COLO668 (cell line): ENCODE results near the gene CHN2.
A peak's percentile ranks its signal among the peaks of the same experiment; 100 is the strongest.

Experiments used
- DNase-seq: peaks from one replicate; lab custom pipeline; 2025; ENCODE audit not compliant: unreplicated experiment; lab: John Stamatoyannopoulos, UW

Gene CHN2

GRCh38 chr7:29194594-29195427 is at the start of gene CHN2:
Gene CHN2 (plus strand): TSS chr7:29194775.
- DNase-seq: peak; percentile 92

GRCh38 chr7:29145553-29146056 is 49.0 kb upstream of the CHN2 start:
- DNase-seq: no peak

GRCh38 chr7:29146057-29146706 is 48.4 kb upstream of the CHN2 start, which contains the start of gene CPVL:
Gene CPVL (minus strand): TSS chr7:29146537. CDS start chr7:29121061, 25,476 bp downstream.
- no peak for DNase-seq

- DNase-seq: no peak
Observed at GRCh38 chr7:29146888-29147609, 47.5 kb upstream of the CHN2 start.

GRCh38 chr7:29147821-29148220 is 46.8 kb upstream of the CHN2 start:
- no peak for DNase-seq

GRCh38 chr7:29149036-29149435 is 45.5 kb upstream of the CHN2 start:
- no peak for DNase-seq

GRCh38 chr7:29150856-29151255 is 43.7 kb upstream of the CHN2 start:
- DNase-seq: no peak

GRCh38 chr7:29154076-29154475 is 40.5 kb upstream of the CHN2 start:
- DNase-seq: no peak

- no peak for DNase-seq
Observed at GRCh38 chr7:29156907-29157452, 37.6 kb upstream of the CHN2 start.

- no peak for DNase-seq
Observed at GRCh38 chr7:29158795-29159423, 35.7 kb upstream of the CHN2 start.

GRCh38 chr7:29160080-29160479 is 34.5 kb upstream of the CHN2 start:
- DNase-seq: no peak

- no peak for DNase-seq
Observed at GRCh38 chr7:29161231-29161630, 33.3 kb upstream of the CHN2 start.

GRCh38 chr7:29162577-29162976 is 32.0 kb upstream of the CHN2 start:
- no peak for DNase-seq

GRCh38 chr7:29163854-29164253 is 30.7 kb upstream of the CHN2 start:
- DNase-seq: no peak

- DNase-seq: no peak
Observed at GRCh38 chr7:29167721-29168120, 26.9 kb upstream of the CHN2 start.

GRCh38 chr7:29170781-29171180 is 23.8 kb upstream of the CHN2 start:
- DNase-seq: no peak

- DNase-seq: no peak
Observed at GRCh38 chr7:29173458-29173857, 21.1 kb upstream of the CHN2 start.

GRCh38 chr7:29177963-29178600 is 16.5 kb upstream of the CHN2 start:
- no peak for DNase-seq

- no peak for DNase-seq
Observed at GRCh38 chr7:29179115-29179514, 15.5 kb upstream of the CHN2 start.

GRCh38 chr7:29184599-29184998 is 10.0 kb upstream of the CHN2 start:
- no peak for DNase-seq
